GM20431 (cell line): ENCODE measurements around the gene ZC3H4.
"Not testable (repeated sequence)": the region's sequence is repeated elsewhere in the genome, so short reads cannot be mapped to it uniquely, and the experiment has no call there.

Experiments
- in situ Hi-C: fragments of 300-500 bp; cut with MseI, MboI; formaldehyde crosslinking; loops from one replicate; pipeline ENCODE4 v1.15.0; 2020; ENCODE audit warnings: low sequenced_read_pairs; ENCODE audit not compliant: unreplicated experiment

The ZC3H4 gene

DNA sequence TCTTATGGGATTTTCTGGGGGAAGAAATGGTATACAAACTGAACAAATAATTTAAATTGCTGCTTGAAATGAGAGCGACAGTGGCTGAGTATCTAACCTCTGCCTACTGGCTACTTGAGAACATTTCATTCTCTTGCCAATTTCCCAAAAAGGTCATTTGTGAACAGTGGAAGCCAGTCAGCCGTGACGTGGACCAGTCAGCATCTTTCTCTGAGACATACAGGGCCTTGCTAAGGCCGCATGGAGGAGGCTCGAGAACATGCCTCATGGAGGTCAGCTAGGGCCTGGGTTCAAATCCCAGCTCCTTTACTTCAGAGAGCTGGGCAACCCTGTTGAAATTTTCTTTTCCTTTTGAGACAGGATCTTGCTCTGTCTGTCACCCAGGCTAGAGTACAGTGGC, 20.3 kb downstream of the ZC3H4 start:
- in situ Hi-C loops, result no loop called here

DNA sequence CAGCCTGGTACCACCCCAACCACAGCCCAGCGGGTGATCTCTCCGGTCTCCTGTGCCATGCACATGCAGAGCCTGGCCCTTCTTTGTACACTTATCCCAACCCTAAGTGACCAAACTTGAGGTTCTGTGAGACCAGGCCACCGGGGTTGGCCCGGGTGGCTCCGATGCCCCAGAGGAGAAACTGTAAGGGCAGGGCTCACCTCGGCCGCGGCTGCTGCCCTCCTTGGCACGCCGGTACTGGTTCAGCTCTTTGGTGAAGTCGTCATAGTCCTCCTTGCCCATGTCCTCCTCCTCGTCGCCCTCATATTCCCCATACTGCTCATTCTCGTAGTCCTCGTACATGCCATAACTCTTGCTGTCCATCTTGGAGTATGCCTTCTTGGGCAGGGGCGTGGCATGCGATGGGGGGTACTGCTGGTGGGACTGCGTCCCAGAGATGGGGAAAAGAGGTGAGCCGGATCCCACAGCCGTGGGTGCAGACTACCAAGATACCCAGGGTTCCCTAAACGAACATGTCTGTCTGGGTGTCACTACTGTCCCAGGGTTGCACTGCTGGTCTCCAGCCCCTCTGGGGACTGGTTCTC, 23.7 kb downstream of the ZC3H4 start:
- in situ Hi-C loops, result no loop called here

- in situ Hi-C loops, result no loop called here
Observed at GRCh38 chr19:47086280-47086679, 27.3 kb downstream of the ZC3H4 start.

GRCh38 chr19:47084879-47085439, 28.6 kb downstream of the ZC3H4 start:
- in situ Hi-C loops, result no loop called here

- in situ Hi-C loops, result no loop called here
Observed at GRCh38 chr19:47082493-47082892, 31.1 kb downstream of the ZC3H4 start.

DNA sequence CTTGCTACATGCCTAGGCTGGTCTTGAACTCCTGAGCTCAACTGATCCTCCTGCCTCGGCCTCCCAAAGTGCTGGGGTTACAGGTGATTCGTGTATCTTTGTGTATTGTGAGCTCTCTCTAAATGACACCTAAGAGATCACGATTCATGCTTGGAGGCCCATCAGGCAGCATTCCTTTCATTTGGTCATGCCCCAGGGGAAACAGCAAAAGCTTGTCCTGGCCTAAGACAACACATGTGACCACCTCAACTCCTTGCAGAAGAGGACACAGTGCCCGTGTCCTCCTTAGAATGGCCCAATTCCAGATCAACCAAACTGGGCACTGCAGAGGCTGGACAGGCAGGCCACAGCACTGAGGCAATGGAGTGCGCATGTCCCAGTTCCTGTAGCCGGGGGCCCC, 32.5 kb downstream of the ZC3H4 start:
- in situ Hi-C loops, result no loop called here

DNA sequence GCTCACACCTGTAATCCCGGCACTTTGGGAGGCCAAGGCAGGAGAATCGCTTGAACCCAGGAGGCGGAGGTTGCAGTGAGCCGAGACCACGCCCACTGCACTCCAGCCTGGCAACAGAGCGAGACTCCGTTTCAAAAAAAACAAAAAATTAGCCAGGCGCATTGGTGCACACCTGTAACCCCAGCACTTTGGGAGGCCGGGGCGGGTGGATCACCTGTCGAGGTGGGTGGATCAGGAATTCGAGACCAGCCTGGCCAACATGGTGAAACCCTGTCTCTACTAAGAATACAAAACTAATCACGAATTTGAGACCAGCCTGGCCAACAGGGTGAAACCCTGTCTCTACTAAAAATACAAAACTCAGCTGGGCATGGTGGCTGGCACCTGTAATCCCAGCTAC, 35.2 kb downstream of the ZC3H4 start:
- in situ Hi-C loops, result not testable (repeated sequence)

DNA sequence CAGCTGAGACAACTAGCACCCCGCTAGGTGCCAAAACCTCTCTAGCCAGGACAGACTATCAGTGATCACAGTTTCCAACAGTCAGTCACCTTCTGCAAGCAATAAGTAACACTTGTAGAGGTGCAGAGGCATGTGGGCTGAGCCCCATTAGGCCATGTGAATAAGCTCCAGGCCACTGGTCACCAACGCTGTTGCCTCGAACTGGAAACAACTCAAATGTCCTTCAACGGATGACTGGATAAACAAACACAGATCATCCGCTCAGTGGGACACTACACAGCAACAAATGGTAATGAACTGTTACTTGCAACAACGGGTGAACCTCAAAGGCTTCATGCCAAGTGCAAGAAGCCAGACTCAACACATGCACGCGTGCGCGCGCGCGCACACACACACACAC, 37.6 kb downstream of the ZC3H4 start:
- in situ Hi-C loops, result no loop called here

DNA sequence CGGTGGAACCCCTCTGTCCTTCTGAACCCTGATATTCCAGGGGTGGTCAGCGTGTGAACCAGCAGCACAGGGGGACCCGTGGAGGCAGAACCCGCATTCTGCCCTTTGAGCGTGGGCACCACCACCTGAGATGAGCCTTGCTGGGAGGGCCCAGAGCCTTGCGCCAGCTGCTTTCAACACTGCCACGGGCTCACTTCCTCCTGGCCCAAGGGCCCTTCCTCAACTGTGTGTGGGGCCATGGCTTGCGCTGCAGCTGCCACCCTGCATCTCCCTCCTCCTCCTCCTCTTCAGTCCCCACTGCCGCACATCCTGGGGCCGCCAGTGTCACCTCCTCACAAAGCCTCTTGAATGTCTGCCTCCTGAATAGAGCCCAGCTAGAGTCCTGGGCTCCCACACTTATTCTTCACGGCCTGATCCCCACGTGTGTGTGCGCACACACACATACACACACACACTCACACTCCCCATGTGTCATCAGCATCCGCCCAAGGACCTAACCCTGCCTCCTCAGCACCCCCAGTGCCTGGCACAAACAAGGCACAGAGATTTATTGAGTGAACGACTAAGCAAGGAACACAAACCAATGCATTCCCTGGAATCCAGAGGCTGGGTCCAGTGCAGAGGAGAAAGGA, 38.3 kb downstream of the ZC3H4 start:
- in situ Hi-C loops, result no loop called here

DNA sequence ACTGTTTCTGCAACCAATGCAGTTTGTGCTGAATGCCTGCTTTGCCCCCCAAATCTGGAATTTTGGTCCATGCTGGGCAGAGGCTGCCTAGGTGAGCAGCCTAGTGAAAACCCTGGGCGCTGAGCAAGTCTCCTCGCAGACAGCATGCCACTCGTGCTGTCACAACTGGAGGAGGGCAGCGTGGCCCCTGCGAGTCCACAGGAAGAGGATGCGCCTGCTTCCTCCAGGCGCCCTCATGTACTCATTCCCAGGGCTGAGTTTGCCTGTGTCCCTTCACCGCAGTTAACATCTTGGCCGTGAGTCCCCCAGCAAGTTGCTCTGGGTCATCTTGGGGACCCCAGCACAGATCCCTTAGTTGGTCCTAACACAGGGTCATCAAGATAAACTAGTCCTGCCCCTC, 39.0 kb downstream of the ZC3H4 start:
- in situ Hi-C loops, result no loop called here

DNA sequence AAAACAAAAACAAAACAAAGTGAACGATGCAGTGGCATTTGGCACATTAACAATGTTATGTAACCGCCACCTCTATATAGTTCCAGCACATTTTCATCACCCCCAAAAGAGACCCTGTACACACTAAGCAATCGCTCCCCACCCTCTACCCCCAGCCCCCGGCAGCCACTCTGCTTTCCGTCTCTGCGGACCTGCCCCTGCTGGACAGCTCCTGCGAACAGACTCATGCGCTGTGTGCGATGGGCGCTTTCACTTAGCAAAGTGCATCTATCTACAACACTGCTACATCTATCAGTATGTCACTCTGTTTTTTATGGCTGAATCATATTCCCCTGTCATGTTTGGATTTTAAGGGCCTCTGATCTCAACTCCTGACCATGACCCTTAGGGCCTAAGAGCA, 40.0 kb downstream of the ZC3H4 start:
- in situ Hi-C loops, result no loop called here

DNA sequence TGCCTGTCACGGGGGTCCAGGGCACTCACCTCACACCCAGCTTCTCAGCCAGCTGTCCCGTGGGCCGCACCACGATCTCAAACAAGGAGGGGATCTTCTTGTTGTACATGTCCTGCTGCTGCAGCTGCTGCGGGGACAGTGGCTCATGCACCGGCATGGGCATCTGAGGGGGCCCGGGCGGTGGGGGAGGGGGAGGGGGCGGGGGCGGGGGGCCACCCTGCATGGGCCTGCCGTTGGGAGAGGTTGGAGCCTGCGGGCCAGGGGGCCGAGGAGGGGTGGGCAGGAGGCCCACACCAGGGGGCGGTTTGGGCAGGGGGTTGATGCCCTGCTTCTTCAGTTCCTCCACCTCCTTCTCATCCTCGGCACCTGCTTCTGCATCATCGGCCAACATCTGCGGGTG, 41.3 kb downstream of the ZC3H4 start:
- in situ Hi-C loops, result no loop called here

GRCh38 chr19:47071731-47072130, 41.8 kb downstream of the ZC3H4 start:
- in situ Hi-C loops, result no loop called here

DNA sequence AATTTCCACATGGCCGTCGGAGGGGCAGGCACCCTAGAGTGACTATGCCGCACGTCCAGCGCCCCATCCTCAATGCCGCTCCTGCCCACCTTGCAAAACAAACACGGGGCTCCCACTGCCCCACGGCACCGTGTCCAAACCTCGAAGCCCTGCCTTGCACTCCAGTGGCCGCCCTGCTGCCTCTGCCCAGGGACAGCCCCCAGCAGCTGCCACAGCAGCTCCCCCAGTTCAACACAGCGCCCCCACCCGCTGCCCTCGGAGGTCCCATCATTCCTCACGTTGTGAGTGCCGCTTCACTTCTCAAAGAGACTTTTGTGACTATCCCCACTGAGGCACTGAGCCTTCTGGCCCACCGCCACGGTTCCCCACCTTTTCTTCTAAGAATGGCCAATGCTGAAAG, 42.8 kb downstream of the ZC3H4 start:
- in situ Hi-C loops, result no loop called here

DNA sequence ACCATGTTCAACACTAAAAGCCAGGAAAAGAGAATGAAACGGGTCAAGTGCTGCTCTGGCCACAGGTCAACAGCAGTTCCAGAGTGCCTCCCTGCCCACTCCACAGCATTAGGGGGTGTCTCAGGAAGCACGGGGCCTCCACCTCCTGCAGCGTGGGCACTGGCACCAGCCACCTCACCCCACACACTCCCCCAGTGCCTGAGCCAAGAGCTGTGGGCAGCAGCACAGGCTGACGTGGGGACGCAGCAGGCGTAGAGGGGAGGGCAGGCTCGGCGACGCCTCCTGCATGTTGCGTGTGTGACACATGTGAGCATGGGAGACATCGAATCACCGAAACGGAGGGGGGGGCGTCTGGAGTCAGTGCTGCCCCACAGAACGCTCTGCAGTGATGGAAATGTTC, 43.8 kb downstream of the ZC3H4 start:
- in situ Hi-C loops, result no loop called here

DNA sequence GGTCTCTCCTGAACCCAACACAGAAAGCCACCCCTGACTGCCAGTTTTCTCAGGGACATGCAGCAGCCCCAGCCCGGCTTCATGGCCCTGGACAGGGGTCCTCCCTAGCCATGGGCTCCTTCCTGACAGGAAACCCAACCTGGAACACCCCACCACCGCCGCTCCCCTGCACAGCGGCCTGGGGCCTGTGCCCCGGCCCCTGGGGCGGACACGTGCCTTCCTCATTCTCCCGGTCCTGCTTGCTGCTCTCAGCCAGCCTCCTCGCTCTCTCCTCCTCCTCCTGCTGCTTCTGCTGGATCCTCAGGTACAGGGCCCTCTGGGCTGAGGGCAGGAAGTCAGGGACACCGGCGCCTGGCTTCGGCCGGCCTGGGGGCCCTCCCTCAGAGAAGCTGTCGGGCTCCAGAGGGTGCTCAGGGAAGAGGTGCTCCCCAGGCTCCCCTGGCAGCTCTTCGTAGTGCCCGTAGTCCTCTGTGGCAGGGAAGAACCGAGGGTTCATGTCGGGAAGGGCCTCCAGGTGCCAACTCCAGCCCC, 44.6 kb downstream of the ZC3H4 start:
- in situ Hi-C loops, result no loop called here

DNA sequence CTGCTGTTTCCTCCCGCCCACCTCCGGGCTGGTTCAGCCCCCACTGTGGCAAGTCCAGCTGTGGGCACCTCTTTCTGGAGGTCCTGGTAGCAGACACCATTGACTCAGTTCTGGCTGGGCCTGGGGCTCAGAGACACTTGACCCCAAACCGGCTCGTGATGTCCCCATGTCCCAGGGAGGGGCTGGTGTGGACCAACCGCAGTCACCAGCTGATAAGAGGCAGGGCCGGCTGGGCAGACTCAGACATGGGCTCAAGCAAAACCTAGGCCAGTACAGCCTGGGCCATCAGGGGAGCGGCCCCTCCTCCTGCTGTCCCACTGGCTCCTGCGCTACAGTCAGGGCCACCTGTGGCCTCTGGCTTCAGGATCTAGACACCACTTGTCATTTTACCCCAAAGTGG, 45.3 kb downstream of the ZC3H4 start:
- in situ Hi-C loops, result no loop called here

DNA sequence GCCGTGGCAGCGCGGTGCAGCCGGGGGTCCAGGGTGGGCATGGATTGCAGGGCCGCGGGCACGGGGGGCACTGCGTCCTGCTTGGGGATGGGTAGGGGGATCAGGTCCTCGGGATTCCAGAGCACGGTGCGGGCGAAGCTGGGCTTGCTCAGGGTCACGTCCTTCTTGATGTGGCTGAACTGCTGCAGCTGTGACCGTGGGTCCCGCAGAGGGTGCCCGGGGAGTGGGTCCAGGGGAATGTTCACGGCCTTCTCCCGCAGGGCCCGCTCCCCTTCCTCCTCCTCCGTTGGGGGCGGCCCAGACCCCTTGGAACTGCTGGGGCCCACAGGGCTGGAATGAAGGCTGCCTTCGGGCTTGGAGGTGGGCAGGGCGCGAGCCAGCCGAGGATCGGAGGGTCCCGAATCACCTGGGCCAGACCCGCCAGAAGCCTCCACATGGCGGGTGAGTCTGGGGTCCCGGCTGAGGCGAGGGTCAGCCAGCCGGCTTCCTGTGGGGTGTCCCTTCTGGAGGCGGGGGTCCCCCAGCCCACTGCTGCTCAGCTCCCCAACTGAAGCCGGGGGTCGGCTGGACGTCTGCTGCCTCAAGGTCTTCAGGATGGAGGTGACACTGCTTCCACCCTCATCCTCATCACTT, 46.2 kb downstream of the ZC3H4 start:
- in situ Hi-C loops, result no loop called here

DNA sequence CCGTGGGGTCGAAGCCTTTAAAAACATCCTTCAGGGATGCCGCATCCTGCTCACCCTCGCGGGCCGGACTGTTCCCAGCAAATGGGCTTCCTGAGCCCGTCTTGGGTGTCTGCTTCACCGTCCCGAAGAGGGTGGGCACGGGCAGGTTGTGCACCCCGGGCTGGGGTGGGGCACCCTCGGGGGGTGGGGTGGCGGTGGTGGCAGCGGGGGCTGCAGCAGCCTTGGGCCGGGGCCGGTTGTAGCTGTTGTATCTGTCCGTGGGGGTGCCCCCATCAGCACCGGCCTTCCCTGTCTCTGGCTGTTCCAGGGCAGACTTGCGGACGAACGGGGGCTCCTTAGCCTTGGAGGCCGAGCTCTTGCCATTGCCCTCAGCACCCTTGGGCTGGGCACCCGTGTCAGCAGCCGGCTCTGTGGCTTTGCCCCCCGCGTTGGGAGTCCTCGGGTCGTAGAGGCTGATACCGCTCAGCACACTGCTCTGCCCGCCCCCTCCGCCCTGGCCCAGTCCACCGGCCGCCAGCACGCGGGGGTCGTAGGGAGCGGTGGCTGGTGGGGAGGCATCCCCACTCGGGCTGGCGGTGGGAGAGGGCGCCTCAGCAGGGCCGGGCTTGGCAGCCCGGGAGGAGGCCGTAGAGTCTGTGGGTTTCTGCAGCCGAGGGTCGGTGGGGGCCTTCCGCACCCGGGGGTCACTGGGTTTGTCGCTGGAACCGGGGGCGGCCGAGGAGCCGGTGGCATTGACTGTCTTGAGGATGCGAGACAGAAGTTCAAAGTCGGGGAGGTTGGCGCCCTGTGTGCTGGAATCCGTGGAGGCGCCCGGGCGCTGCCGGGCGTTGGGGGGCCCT, 47.0 kb downstream of the ZC3H4 start:
- in situ Hi-C loops, result no loop called here

DNA sequence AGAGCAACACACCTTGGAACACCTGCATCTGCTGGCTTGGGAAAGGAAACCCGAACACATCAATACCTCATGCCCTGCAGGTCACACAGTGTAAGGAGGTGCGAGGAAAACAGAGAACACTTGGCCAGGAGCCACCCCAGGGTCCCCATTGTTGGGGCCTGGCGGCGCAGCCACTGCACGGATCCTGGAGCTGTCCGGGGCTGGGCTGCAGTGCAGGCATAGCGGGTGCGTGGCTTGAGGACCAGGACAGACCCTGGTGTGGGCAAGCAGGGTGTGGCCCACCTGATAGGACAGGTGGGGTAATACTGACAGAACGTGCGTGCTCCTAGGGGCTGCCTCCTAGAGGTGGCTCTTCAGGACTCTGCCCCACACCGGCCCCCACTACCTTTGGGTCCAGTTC, 48.3 kb downstream of the ZC3H4 start:
- in situ Hi-C loops, result no loop called here
